Endothelial cell of umbilical vein (primary cell): ENCODE data around the gene DTNA.

ENCODE experiments used
- EZH2 ChIP-seq: IDR thresholded peaks from 2 replicates; pipeline ENCODE4 v1.6.1; 2012; ENCODE audit warnings: borderline replicate concordance, low read depth, mild to moderate bottlenecking, moderate library complexity, low read length, inconsistent platforms; ENCODE audit not compliant: severe bottlenecking
- JUN ChIP-seq: IDR thresholded peaks from 2 replicates; pipeline ENCODE4 v1.6.1; 2011; ENCODE audit warnings: borderline replicate concordance, low read depth; ENCODE audit not compliant: insufficient read length, insufficient read depth
- MAX ChIP-seq: IDR thresholded peaks from 2 replicates; pipeline ENCODE4 v1.6.1; 2011; ENCODE audit not compliant: insufficient read depth, insufficient read length
- MYC ChIP-seq: IDR thresholded peaks from one replicate; pipeline ENCODE4 v1.6.1; 2011; ENCODE audit warnings: mild to moderate bottlenecking, low read depth, low read length
- POLR2A ChIP-seq: IDR thresholded peaks from 2 replicates; pipeline ENCODE4 v1.6.1; 2012; ENCODE audit warnings: low read depth, mild to moderate bottlenecking, control low read depth, low read length
- POLR2AphosphoS5 ChIP-seq: IDR thresholded peaks from 2 replicates; pipeline ENCODE4 v1.6.1; 2012; ENCODE audit warnings: low read depth, mild to moderate bottlenecking, control low read depth, low read length, moderate library complexity; ENCODE audit not compliant: insufficient read depth
- TF ChIP-seq, protein P1 (sequence below), 2 donors: IDR thresholded peaks; 1 replicate in 1 of 2; 2 replicates in 1 of 2; pipeline ENCODE4 v1.5.1; 2011; ENCODE audit warnings: low read length in 2 of 2, mild to moderate bottlenecking in 2 of 2, moderate library complexity in 2 of 2, control low read depth in 1 of 2, inconsistent platforms in 1 of 2, low read depth in 1 of 2; ENCODE audit not compliant: insufficient read depth in 1 of 2; ENCODE audit errors: extremely low read depth in 1 of 2

- TF ChIP-seq, protein P1, sequence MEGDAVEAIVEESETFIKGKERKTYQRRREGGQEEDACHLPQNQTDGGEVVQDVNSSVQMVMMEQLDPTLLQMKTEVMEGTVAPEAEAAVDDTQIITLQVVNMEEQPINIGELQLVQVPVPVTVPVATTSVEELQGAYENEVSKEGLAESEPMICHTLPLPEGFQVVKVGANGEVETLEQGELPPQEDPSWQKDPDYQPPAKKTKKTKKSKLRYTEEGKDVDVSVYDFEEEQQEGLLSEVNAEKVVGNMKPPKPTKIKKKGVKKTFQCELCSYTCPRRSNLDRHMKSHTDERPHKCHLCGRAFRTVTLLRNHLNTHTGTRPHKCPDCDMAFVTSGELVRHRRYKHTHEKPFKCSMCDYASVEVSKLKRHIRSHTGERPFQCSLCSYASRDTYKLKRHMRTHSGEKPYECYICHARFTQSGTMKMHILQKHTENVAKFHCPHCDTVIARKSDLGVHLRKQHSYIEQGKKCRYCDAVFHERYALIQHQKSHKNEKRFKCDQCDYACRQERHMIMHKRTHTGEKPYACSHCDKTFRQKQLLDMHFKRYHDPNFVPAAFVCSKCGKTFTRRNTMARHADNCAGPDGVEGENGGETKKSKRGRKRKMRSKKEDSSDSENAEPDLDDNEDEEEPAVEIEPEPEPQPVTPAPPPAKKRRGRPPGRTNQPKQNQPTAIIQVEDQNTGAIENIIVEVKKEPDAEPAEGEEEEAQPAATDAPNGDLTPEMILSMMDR (IDR thresholded peaks at IDR 0.05; ENCODE audit: extremely low read depth in 1 of 2, insufficient read depth in 1 of 2, low read depth in 1 of 2, low read length in 2 of 2) = no peak
- TF ChIP-seq POLR2A (no peak), MYC (no peak), POLR2AphosphoS5 (no peak), EZH2 (no peak), MAX (no peak), JUN (no peak)
Measured at GRCh38 chr18:34697233-34697632, 12.9 kb upstream of the DTNA start.
